Measurements from ENCODE around the gene LHPP.

DNA sequence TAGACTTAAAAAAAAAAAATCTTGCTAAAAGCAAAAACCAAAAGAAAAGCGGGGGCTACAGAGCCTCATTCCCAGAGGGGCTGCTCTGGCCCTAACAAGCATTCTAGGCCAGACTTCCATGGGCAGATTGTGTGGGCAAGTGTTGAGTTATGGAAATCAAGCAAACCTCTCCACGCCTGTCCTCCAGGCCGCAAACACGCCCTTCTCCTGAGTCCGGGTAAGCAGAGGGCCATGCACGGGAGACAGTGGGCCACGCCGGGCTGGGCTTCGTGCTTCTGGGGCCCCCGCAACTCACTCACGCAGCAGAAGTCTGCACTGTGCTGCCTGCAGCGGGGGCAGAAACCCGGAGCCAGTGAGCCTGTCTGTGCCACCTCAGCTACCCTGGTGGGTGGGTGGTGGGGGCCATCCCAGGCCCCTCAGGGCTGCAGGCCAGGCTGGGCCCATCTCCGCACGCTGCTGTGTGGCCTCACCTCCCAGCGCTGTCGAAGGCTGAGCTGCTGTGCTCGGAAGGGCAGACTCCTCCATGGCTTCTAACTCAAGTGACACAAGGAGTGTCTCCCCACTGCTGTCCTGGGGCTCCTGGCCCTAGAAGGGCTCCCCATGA, 156.9 kb downstream of the LHPP start:
- TF ChIP-seq ZFP3 (CRISPR knock-in tag; IDR thresholded peaks at IDR 0.05) = no peak
- TF ChIP-seq ZC3H10 (CRISPR knock-in tag; IDR thresholded peaks at IDR 0.05) = no peak

All from SK-N-SH treated with all-trans-retinoic acid at 6 μM for 48 hours (cell line).